Measurements from ENCODE around the gene TM9SF1. TPM values are rescaled to one million over a fixed set of nuclear protein-coding genes. Genes with fewer than 3 reads are reported as not detected.

TM9SF1 gene
- total and polyA plus RNA-seq, 2 of the 13 experiments (the other 11 are each of a cell fraction or from before 2014, with no cell fraction given) = 83.2 to 110 TPM

GRCh38 chr14:24141097-24141880 lies 54.0 kb downstream of the TM9SF1 start, which contains the start of gene EMC9 (continued):
- TF ChIP-seq ZNF709 (CRISPR knock-in tag; IDR thresholded peaks at IDR 0.05) (no peak), CSRNP1 (CRISPR knock-in tag; IDR thresholded peaks at IDR 0.05) (peak; percentile 97), ZNF792 (CRISPR knock-in tag; IDR thresholded peaks at IDR 0.05) (peak; percentile 99), ZNF333 (CRISPR knock-in tag; IDR thresholded peaks at IDR 0.05; ENCODE audit: borderline replicate concordance) (peak; percentile 98), ZNF552 (CRISPR knock-in tag; IDR thresholded peaks at IDR 0.05; ENCODE audit: borderline replicate concordance) (peak; percentile 98), GLMP (CRISPR knock-in tag; IDR thresholded peaks at IDR 0.05; ENCODE audit: borderline replicate concordance) (no peak), ZNF512 (CRISPR knock-in tag; IDR thresholded peaks at IDR 0.05) (peak; percentile 85), ZNF75D (CRISPR knock-in tag; IDR thresholded peaks at IDR 0.05; ENCODE audit: borderline replicate concordance) (no peak), ZSCAN12 (CRISPR knock-in tag; IDR thresholded peaks at IDR 0.05) (peak; percentile 68), BRCA1 (CRISPR knock-in tag; IDR thresholded peaks at IDR 0.05) (no peak; the same call in none of the 2 replicates), THAP11 (CRISPR knock-in tag; IDR thresholded peaks at IDR 0.05) (peak; percentile 84), ZNF576 (CRISPR knock-in tag; IDR thresholded peaks at IDR 0.05) (peak; percentile 91; the same call in 1 of the 2 replicates), ZKSCAN8 (CRISPR knock-in tag; IDR thresholded peaks at IDR 0.05; ENCODE audit: borderline replicate concordance) (peak; percentile 96), BHLHE40 (IDR thresholded peaks at IDR 0.05; ENCODE audit: low read length) (no peak; the same call in 1 of the 2 replicates), TFE3 (CRISPR knock-in tag; IDR thresholded peaks at IDR 0.05) (peak; percentile 73; the same call in 1 of the 2 replicates), MBD4 (IDR thresholded peaks at IDR 0.05; ENCODE audit: borderline replicate concordance, low read length) (no peak), CENPX (CRISPR knock-in tag; IDR thresholded peaks at IDR 0.05) (no peak), SMAD9 (CRISPR knock-in tag; IDR thresholded peaks at IDR 0.05) (peak; percentile 85), HOXA5 (CRISPR knock-in tag; IDR thresholded peaks at IDR 0.05) (peak; percentile 94), NR2F2 (IDR thresholded peaks at IDR 0.05; ENCODE audit: borderline replicate concordance, low read depth) (no peak), ZNF274 (CRISPR knock-in tag; IDR thresholded peaks at IDR 0.05) (no peak), ZNF691 (CRISPR knock-in tag; IDR thresholded peaks at IDR 0.05; ENCODE audit: borderline replicate concordance, low read depth) (peak; percentile 90; the same call in 1 of the 2 replicates), NCOA2 (CRISPR knock-in tag; IDR thresholded peaks at IDR 0.05) (peak; percentile 54), EEA1 (CRISPR knock-in tag; IDR thresholded peaks at IDR 0.05; ENCODE audit: borderline replicate concordance) (peak; percentile 98)
